ENCODE data around the gene MSLN.

MSLN gene

GRCh38 chr16:779561-779960 lies 19.0 kb downstream of the MSLN start:
- DNase-seq (ENCODE audit: low read depth, low spot score) = no peak
- no peaks in the 10 kb centered on the region for H3K36me3 ChIP-seq (ENCODE audit: insufficient read depth, low read length)
- TF ChIP-seq POLR2AphosphoS5 (IDR thresholded peaks at IDR 0.05; ENCODE audit: borderline replicate concordance, low read depth, low read length) = no peak
- TF ChIP-seq EZH2 (IDR thresholded peaks at IDR 0.05) = no peak
- no peak for TF ChIP-seq FOXP2 (optimal IDR thresholded peaks at IDR 0.05; ENCODE audit: control extremely low read depth, extremely low read length, insufficient read depth)
- no peak overlapping the region for H3K4me3 ChIP-seq
- H3K9me3 ChIP-seq (ENCODE audit: low read depth, low read length) = no peaks in the 10 kb centered on the region
- H3K27ac ChIP-seq = no peak overlapping the region
- no peak overlapping the region for H3K9ac ChIP-seq (ENCODE audit: insufficient read length)

GRCh38 chr16:780296-780695 lies 19.8 kb downstream of the MSLN start:
- H3K36me3 ChIP-seq (ENCODE audit: insufficient read depth, low read length) = no peaks in the 10 kb centered on the region
- no peak for TF ChIP-seq FOXP2 (optimal IDR thresholded peaks at IDR 0.05; ENCODE audit: control extremely low read depth, extremely low read length, insufficient read depth)
- TF ChIP-seq POLR2AphosphoS5 (IDR thresholded peaks at IDR 0.05; ENCODE audit: borderline replicate concordance, low read depth, low read length) = no peak
- no peak for TF ChIP-seq EZH2 (IDR thresholded peaks at IDR 0.05)
- H3K9me3 ChIP-seq (ENCODE audit: low read depth, low read length) = no peaks in the 10 kb centered on the region
- no peak overlapping the region for H3K27ac ChIP-seq
- DNase-seq (ENCODE audit: low read depth, low spot score) = no peak
- no peak overlapping the region for H3K4me3 ChIP-seq
- H3K9ac ChIP-seq (ENCODE audit: insufficient read length) = no peak overlapping the region

DNA sequence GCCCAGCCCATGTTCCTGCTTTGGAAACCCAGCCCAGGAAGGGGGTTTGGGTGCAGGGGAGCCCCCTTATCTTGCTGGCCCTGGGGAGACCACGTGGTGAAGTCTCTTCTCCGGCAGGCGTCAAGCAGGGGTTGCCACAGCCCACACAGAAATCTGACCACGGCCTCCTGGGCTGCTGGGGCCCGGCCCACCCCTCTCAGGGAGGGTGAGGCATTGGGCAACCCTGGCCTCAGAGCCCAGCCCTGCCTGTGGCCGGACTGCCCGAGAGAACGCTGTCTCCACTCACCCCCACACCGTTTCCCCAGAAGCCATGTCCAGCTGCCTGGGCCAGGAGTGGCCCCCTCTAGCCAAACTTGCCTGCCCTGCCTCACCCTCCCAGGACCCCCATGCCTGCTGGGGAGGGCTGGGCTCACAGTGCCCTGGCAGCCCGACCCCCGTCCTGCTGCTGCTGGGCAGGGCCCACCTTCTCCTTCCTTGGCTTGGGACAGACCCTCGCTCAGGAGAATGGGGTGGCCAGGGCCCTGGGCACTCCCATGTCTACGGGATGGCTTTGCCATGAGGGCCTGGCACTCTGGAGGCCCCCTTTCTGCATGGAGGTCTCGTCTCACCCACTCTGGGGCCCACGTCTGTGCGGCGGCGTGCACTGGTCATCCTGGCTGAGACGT lies 20.9 kb downstream of the MSLN start:
- TF ChIP-seq EZH2 (IDR thresholded peaks at IDR 0.05) = no peak
- no peak overlapping the region for H3K9ac ChIP-seq (ENCODE audit: insufficient read length)
- H3K36me3 ChIP-seq (ENCODE audit: insufficient read depth, low read length) = no peaks in the 10 kb centered on the region; the same call in 1 of the 2 replicates
- DNase-seq (ENCODE audit: low read depth, low spot score) = no peak
- H3K9me3 ChIP-seq (ENCODE audit: low read depth, low read length) = no peaks in the 10 kb centered on the region
- no peak overlapping the region for H3K27ac ChIP-seq
- no peak overlapping the region for H3K4me3 ChIP-seq

DNA sequence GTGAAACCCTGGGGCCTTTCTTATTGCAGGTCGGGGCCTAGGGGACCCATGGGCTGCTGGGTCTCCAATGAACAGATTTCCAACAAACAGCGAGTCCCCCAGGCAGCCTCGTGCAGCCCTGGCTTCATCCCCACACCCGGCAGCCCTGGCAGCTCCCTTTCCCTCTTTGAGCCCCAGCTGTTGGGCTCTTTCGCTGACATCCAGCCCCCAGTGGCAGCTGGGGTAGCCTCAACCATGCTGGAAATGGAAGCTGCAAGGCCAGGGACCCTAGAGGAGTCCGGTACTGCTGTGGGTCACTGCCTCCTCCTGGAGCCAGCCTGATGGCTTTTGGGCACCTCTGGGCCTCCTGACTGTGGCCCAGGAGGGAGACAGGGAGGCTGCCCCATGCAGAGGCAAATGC lies 21.7 kb downstream of the MSLN start:
- H3K4me3 ChIP-seq = no peak overlapping the region
- no peak for TF ChIP-seq POLR2AphosphoS5 (IDR thresholded peaks at IDR 0.05; ENCODE audit: borderline replicate concordance, low read depth, low read length)
- no peak for TF ChIP-seq EZH2 (IDR thresholded peaks at IDR 0.05)
- TF ChIP-seq FOXP2 (optimal IDR thresholded peaks at IDR 0.05; ENCODE audit: control extremely low read depth, extremely low read length, insufficient read depth) = no peak
- H3K36me3 ChIP-seq (ENCODE audit: insufficient read depth, low read length) = no peaks in the 10 kb centered on the region; the same call in 1 of the 2 replicates
- H3K27ac ChIP-seq = no peak overlapping the region
- no peaks in the 10 kb centered on the region for H3K9me3 ChIP-seq (ENCODE audit: low read depth, low read length)
- no peak overlapping the region for H3K9ac ChIP-seq (ENCODE audit: insufficient read length)
- DNase-seq (ENCODE audit: low read depth, low spot score) = no peak

- DNase-seq (ENCODE audit: low read depth, low spot score) = no peak
Measured at GRCh38 chr16:782766-783403, 22.4 kb downstream of the MSLN start.

DNA sequence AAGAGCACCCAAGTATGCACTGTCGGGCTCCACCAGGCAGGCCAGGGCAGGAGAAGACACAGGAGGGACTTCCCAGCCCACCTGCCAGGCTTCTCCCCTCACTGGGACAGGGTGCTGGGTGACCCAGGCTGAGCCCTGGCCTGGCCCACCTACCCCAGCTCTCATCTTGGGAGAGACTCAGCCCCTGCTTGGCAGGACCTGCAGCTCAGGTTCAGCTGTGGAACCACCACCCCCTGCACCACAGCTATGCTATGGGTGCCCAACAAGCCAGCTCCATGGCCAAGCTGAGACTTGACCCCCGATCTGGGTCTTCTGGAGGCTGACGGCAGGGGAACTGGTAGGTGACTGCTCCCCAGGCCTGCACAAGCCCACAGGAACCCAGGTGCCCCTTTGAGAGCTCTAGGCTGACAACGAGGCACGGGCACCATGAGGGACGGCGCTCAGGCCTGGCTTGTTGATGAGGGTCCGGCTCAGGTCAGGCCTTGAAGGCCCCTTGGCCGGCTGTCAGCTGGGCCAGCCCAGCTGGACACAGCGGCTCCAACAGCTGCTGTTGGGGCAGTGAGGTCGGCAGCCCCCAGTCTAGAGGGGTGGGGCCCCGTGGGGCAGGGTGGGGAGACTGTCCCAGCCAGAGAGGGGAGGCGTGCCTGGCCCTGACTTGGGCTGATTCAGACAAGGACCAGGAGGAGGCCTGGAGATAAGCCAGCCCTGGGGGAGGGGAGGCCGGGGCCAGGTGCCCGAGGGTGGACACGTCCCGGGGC lies 23.0 kb downstream of the MSLN start:
- no peak overlapping the region for H3K27ac ChIP-seq
- no peak for TF ChIP-seq POLR2AphosphoS5 (IDR thresholded peaks at IDR 0.05; ENCODE audit: borderline replicate concordance, low read depth, low read length)
- TF ChIP-seq EZH2 (IDR thresholded peaks at IDR 0.05) = no peak
- TF ChIP-seq FOXP2 (optimal IDR thresholded peaks at IDR 0.05; ENCODE audit: control extremely low read depth, extremely low read length, insufficient read depth) = no peak
- DNase-seq (ENCODE audit: low read depth, low spot score) = no peak
- no peaks in the 10 kb centered on the region for H3K9me3 ChIP-seq (ENCODE audit: low read depth, low read length)
- H3K4me3 ChIP-seq = no peak overlapping the region
- no peak overlapping the region for H3K9ac ChIP-seq (ENCODE audit: insufficient read length)
- no peaks in the 10 kb centered on the region; the same call in 1 of the 2 replicates for H3K36me3 ChIP-seq (ENCODE audit: insufficient read depth, low read length)

More at GRCh38 chr16:782766-783403, 22.4 kb downstream of the MSLN start:
- Histone ChIP-seq H3K9ac (ENCODE audit: insufficient read length) (no peak overlapping the region), H3K27ac (no peak overlapping the region), H3K4me3 (no peak overlapping the region), H3K36me3 (ENCODE audit: insufficient read depth, low read length) (no peaks in the 10 kb centered on the region; the same call in 1 of the 2 replicates), H3K9me3 (ENCODE audit: low read depth, low read length) (no peaks in the 10 kb centered on the region)
- TF ChIP-seq POLR2AphosphoS5 (IDR thresholded peaks at IDR 0.05; ENCODE audit: borderline replicate concordance, low read depth, low read length) = no peak
- TF ChIP-seq EZH2 (IDR thresholded peaks at IDR 0.05) = no peak
- TF ChIP-seq FOXP2 (optimal IDR thresholded peaks at IDR 0.05; ENCODE audit: control extremely low read depth, extremely low read length, insufficient read depth) = no peak

DNA sequence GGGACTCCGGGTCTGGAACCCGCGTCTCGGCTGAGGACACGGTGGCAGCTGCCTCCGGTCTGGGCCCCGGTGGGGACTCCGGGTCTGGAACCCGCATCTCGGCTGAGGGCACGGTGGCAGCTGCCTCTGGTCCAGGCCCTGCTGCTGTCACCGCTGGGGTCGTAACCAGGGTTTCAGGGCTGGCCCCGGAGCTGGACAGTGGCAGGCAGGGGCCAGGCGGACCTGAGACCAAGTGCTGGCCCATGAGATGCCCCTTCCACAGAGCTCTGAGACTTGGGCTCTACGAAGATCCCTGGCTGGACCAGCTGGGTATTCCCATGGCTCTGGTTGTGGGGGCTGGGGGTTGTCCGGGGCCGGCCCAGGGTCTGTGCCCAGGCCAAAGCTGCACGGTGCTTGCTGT lies 23.9 kb downstream of the MSLN start:
- Histone ChIP-seq H3K36me3 (ENCODE audit: insufficient read depth, low read length) (no peaks in the 10 kb centered on the region; the same call in 1 of the 2 replicates), H3K4me3 (no peak overlapping the region), H3K27ac (no peak overlapping the region), H3K9ac (ENCODE audit: insufficient read length) (no peak overlapping the region), H3K9me3 (ENCODE audit: low read depth, low read length) (no peaks in the 10 kb centered on the region)
- DNase-seq (ENCODE audit: low read depth, low spot score) = no peak
- TF ChIP-seq POLR2AphosphoS5 (IDR thresholded peaks at IDR 0.05; ENCODE audit: borderline replicate concordance, low read depth, low read length) = no peak
